ENCODE data around the gene CTCF.
A peak's percentile ranks its signal among the peaks of the same experiment; 100 is the strongest.

The CTCF gene

GRCh38 chr16:67606632-67607031 is 44.3 kb downstream of the CTCF start:
- DNase-seq, result no peak
- Mint-ChIP-seq H3K4me3 (no peak overlapping the region), H3K27me3 (no peaks in the 10 kb centered on the region), H3K27ac (no peak overlapping the region), H3K4me1 (ENCODE audit: low read depth in 2 of 2) (peaks cover 15 to 25% of the 10 kb centered on the region in 2 donors), H3K9me3 (no peaks in the 10 kb centered on the region), H3K36me3 (ENCODE audit: insufficient read depth) (peaks cover 24% of the 10 kb centered on the region)
- ATAC-seq (replicated peaks), result no peak

- no peak overlapping the region for H3K4me3 Mint-ChIP-seq
- no peak overlapping the region for H3K27ac Mint-ChIP-seq
Observed at GRCh38 chr16:67608364-67608763, 46.0 kb downstream of the CTCF start.

GRCh38 chr16:67613808-67614207 is 51.5 kb downstream of the CTCF start:
- no peak overlapping the region for H3K4me3 Mint-ChIP-seq
- peaks cover 0 to 2% of the 10 kb centered on the region in 2 donors for H3K4me1 Mint-ChIP-seq (ENCODE audit: low read depth in 2 of 2)
- no peak overlapping the region for H3K27ac Mint-ChIP-seq
- no peak for ATAC-seq (replicated peaks)
- DNase-seq, result no peak
- H3K36me3 Mint-ChIP-seq (ENCODE audit: insufficient read depth), result peaks cover 75% of the 10 kb centered on the region
- no peaks in the 10 kb centered on the region for H3K9me3 Mint-ChIP-seq
- H3K27me3 Mint-ChIP-seq, result no peaks in the 10 kb centered on the region

More at GRCh38 chr16:67608364-67608763, 46.0 kb downstream of the CTCF start:
- Mint-ChIP-seq H3K36me3 (ENCODE audit: insufficient read depth) (peaks cover 34% of the 10 kb centered on the region), H3K9me3 (no peaks in the 10 kb centered on the region), H3K4me1 (ENCODE audit: low read depth in 2 of 2) (peaks cover 10 to 16% of the 10 kb centered on the region in 2 donors), H3K27me3 (no peaks in the 10 kb centered on the region)
- ATAC-seq (replicated peaks) (no peak), DNase-seq (no peak)

GRCh38 chr16:67628216-67628615 is 65.9 kb downstream of the CTCF start:
- Mint-ChIP-seq H3K9me3 (no peaks in the 10 kb centered on the region), H3K4me3 (no peak overlapping the region), H3K27me3 (no peaks in the 10 kb centered on the region), H3K4me1 (ENCODE audit: low read depth in 2 of 2) (peaks cover 0 to 4% of the 10 kb centered on the region in 2 donors), H3K36me3 (ENCODE audit: insufficient read depth) (peaks cover 81% of the 10 kb centered on the region), H3K27ac (no peak overlapping the region)
- ATAC-seq (replicated peaks) (no peak), DNase-seq (no peak)

- peaks cover 86% of the 10 kb centered on the region for H3K36me3 Mint-ChIP-seq (ENCODE audit: insufficient read depth)
- no peaks in the 10 kb centered on the region for H3K27me3 Mint-ChIP-seq
- H3K27ac Mint-ChIP-seq, result no peak overlapping the region
- ATAC-seq (replicated peaks), result no peak
- no peaks in the 10 kb centered on the region for H3K9me3 Mint-ChIP-seq
- no peak for DNase-seq
- H3K4me1 Mint-ChIP-seq (ENCODE audit: low read depth in 2 of 2), result no peaks in the 10 kb centered on the region
- H3K4me3 Mint-ChIP-seq, result no peak overlapping the region
Observed at GRCh38 chr16:67632415-67633172, 70.3 kb downstream of the CTCF start.

- Mint-ChIP-seq H3K4me1 (ENCODE audit: low read depth in 2 of 2) (no peaks in the 10 kb centered on the region), H3K27me3 (no peaks in the 10 kb centered on the region), H3K4me3 (no peak overlapping the region), H3K9me3 (no peaks in the 10 kb centered on the region), H3K36me3 (ENCODE audit: insufficient read depth) (peaks cover 68% of the 10 kb centered on the region), H3K27ac (no peak overlapping the region)
- ATAC-seq (replicated peaks), result no peak
- no peak for DNase-seq
Observed at GRCh38 chr16:67636713-67637112, 74.4 kb downstream of the CTCF start.

GRCh38 chr16:67637625-67638024 is 75.3 kb downstream of the CTCF start:
- Mint-ChIP-seq H3K4me1 (ENCODE audit: low read depth in 2 of 2) (no peaks in the 10 kb centered on the region), H3K27ac (no peak overlapping the region), H3K36me3 (ENCODE audit: insufficient read depth) (peaks cover 58% of the 10 kb centered on the region), H3K27me3 (no peaks in the 10 kb centered on the region), H3K4me3 (no peak overlapping the region), H3K9me3 (no peaks in the 10 kb centered on the region)
- DNase-seq (no peak), ATAC-seq (replicated peaks) (no peak)

- Mint-ChIP-seq H3K27me3 (no peaks in the 10 kb centered on the region), H3K27ac (no peak overlapping the region), H3K9me3 (no peaks in the 10 kb centered on the region), H3K4me1 (ENCODE audit: low read depth in 2 of 2) (peaks cover 9 to 10% of the 10 kb centered on the region in 2 donors), H3K36me3 (ENCODE audit: insufficient read depth) (peaks cover 24% of the 10 kb centered on the region), H3K4me3 (no peak overlapping the region)
- DNase-seq, result no peak
- ATAC-seq (replicated peaks), result no peak
Observed at GRCh38 chr16:67641779-67642708, 79.7 kb downstream of the CTCF start.

GRCh38 chr16:67644038-67644437 is 81.7 kb downstream of the CTCF start:
- DNase-seq (no peak), ATAC-seq (replicated peaks) (no peak)
- peak overlapping the region; percentile 76 to 79 for H3K4me3 Mint-ChIP-seq
- H3K4me1 Mint-ChIP-seq (ENCODE audit: low read depth in 2 of 2), result peaks cover 9 to 10% of the 10 kb centered on the region in 2 donors
- no peaks in the 10 kb centered on the region for H3K27me3 Mint-ChIP-seq
- peak overlapping the region; percentile 90 to 94 for H3K27ac Mint-ChIP-seq
- H3K9me3 Mint-ChIP-seq, result no peaks in the 10 kb centered on the region
- H3K36me3 Mint-ChIP-seq (ENCODE audit: insufficient read depth), result peaks cover 12% of the 10 kb centered on the region

GRCh38 chr16:67645397-67646121 is 83.2 kb downstream of the CTCF start:
- Mint-ChIP-seq H3K4me1 (ENCODE audit: low read depth in 2 of 2) (peaks cover 9 to 10% of the 10 kb centered on the region in 2 donors), H3K27me3 (no peaks in the 10 kb centered on the region), H3K27ac (peak overlapping the region; percentile 90 to 94), H3K9me3 (no peaks in the 10 kb centered on the region), H3K36me3 (ENCODE audit: insufficient read depth) (peaks cover 13% of the 10 kb centered on the region), H3K4me3 (peak overlapping the region; percentile 76 to 79)
- ATAC-seq (replicated peaks) (peak; percentile 35), DNase-seq (no peak)

GRCh38 chr16:67647111-67647651 is 84.9 kb downstream of the CTCF start:
- H3K4me3 Mint-ChIP-seq, result no peak overlapping the region
- H3K4me1 Mint-ChIP-seq (ENCODE audit: low read depth in 2 of 2), result peaks cover 9 to 14% of the 10 kb centered on the region in 2 donors
- H3K27me3 Mint-ChIP-seq, result no peaks in the 10 kb centered on the region
- peak overlapping the region in 1 of 2 donors; percentile 94 for H3K27ac Mint-ChIP-seq
- H3K9me3 Mint-ChIP-seq, result no peaks in the 10 kb centered on the region
- ATAC-seq (replicated peaks) (no peak), DNase-seq (no peak)
- H3K36me3 Mint-ChIP-seq (ENCODE audit: insufficient read depth), result peaks cover 21% of the 10 kb centered on the region

GRCh38 chr16:67647681-67648080 is 85.4 kb downstream of the CTCF start:
- DNase-seq (no peak), ATAC-seq (replicated peaks) (no peak)
- H3K27me3 Mint-ChIP-seq, result no peaks in the 10 kb centered on the region
- H3K36me3 Mint-ChIP-seq (ENCODE audit: insufficient read depth), result peaks cover 24% of the 10 kb centered on the region
- H3K9me3 Mint-ChIP-seq, result no peaks in the 10 kb centered on the region
- H3K27ac Mint-ChIP-seq, result no peak overlapping the region
- no peak overlapping the region for H3K4me3 Mint-ChIP-seq
- peaks cover 9 to 14% of the 10 kb centered on the region in 2 donors for H3K4me1 Mint-ChIP-seq (ENCODE audit: low read depth in 2 of 2)
